COR-L47 (cell line): Measurements from ENCODE around the gene UNC45A.
A peak's percentile ranks its signal among the peaks of the same experiment; 100 is the strongest.

Experiments
- DNase-seq: peaks from one replicate; lab custom pipeline; 2025; lab: John Stamatoyannopoulos, UW

UNC45A gene

GRCh38 chr15:90967206-90967605 lies 32.1 kb downstream of the UNC45A start:
- no peak for DNase-seq

- DNase-seq, result no peak
Observed at GRCh38 chr15:90968434-90968833, 33.3 kb downstream of the UNC45A start.

- no peak for DNase-seq
Observed at GRCh38 chr15:90970274-90970673, 35.2 kb downstream of the UNC45A start.

GRCh38 chr15:90972133-90972532 lies 37.0 kb downstream of the UNC45A start:
- DNase-seq, result no peak

- no peak for DNase-seq
Observed at GRCh38 chr15:90974216-90974615, 39.1 kb downstream of the UNC45A start.

GRCh38 chr15:90979582-90979981 lies 44.5 kb downstream of the UNC45A start:
- no peak for DNase-seq

GRCh38 chr15:90981681-90982080 lies 46.6 kb downstream of the UNC45A start:
- DNase-seq, result no peak

- DNase-seq, result no peak
Observed at GRCh38 chr15:90982135-90982534, 47.0 kb downstream of the UNC45A start.

GRCh38 chr15:90986790-90987507 lies 51.9 kb downstream of the UNC45A start:
- no peak for DNase-seq

- no peak for DNase-seq
Observed at GRCh38 chr15:90987561-90988141, 52.6 kb downstream of the UNC45A start.

- DNase-seq, result no peak
Observed at GRCh38 chr15:90988296-90988695, 53.2 kb downstream of the UNC45A start.

GRCh38 chr15:90989040-90989768 lies 54.1 kb downstream of the UNC45A start:
- DNase-seq, result no peak

GRCh38 chr15:90990446-90990845 lies 55.4 kb downstream of the UNC45A start:
- no peak for DNase-seq

GRCh38 chr15:90991587-90992285 lies 56.7 kb downstream of the UNC45A start:
- no peak for DNase-seq

- DNase-seq, result no peak
Observed at GRCh38 chr15:90994059-90994416, 59.0 kb downstream of the UNC45A start.

- peak; percentile 98 for DNase-seq
Observed at GRCh38 chr15:90994417-90995311, 59.6 kb downstream of the UNC45A start, which contains the start of gene PRC1. TSS of gene PRC1 (minus strand) at chr15:90994535. CDS start at chr15:90994417, 118 bp downstream.

- no peak for DNase-seq
Observed at GRCh38 chr15:90998737-90999136, 63.7 kb downstream of the UNC45A start.

GRCh38 chr15:91001209-91001608 lies 66.1 kb downstream of the UNC45A start:
- no peak for DNase-seq
